Placental epithelial cell (primary cell): ENCODE data around the gene C9orf72. TPM values are rescaled to one million over a fixed set of nuclear protein-coding genes. Genes with fewer than 3 reads are reported as not detected.

ENCODE experiments used
- total RNA-seq: library from RNA; depleted of rRNA; stranded (reverse); fragments of >200 nt; gene quantifications from 2 replicates; pipeline ENCODE4 v1.2.3, GENCODE V29; 2012

The C9orf72 gene
- 9.4 and 10.2 TPM in 2 replicates for total RNA-seq

DNA sequence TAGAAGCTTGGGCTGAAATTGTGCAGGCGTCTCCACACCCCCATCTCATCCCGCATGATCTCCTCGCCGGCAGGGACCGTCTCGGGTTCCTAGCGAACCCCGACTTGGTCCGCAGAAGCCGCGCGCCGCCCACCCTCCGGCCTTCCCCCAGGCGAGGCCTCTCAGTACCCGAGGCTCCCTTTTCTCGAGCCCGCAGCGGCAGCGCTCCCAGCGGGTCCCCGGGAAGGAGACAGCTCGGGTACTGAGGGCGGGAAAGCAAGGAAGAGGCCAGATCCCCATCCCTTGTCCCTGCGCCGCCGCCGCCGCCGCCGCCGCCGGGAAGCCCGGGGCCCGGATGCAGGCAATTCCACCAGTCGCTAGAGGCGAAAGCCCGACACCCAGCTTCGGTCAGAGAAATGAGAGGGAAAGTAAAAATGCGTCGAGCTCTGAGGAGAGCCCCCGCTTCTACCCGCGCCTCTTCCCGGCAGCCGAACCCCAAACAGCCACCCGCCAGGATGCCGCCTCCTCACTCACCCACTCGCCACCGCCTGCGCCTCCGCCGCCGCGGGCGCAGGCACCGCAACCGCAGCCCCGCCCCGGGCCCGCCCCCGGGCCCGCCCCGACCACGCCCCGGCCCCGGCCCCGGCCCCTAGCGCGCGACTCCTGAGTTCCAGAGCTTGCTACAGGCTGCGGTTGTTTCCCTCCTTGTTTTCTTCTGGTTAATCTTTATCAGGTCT is at the start of gene C9orf72:
Gene C9orf72 (minus strand): TSS at position 564 of the 716 bp plus-strand sequence. CDS start 6,361 bp downstream, outside the sequence.

GRCh38 chr9:27529316-27530278 is 43.7 kb downstream of the C9orf72 start, which contains the start of gene MOB3B:
Gene MOB3B (minus strand): TSS chr9:27529814. CDS start chr9:27455550, 74,264 bp downstream.

DNA sequence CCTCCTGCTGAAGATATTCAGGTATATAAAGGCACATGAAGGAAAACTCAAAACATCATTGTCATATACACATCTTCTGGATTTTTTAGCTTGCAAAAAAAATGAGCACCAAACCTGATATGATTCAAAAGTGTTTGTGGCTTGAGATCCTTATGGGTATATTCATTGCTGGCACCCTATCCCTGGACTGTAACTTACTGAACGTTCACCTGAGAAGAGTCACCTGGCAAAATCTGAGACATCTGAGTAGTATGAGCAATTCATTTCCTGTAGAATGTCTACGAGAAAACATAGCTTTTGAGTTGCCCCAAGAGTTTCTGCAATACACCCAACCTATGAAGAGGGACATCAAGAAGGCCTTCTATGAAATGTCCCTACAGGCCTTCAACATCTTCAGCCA is 49.0 kb downstream of the C9orf72 start, which contains the start of gene IFNK:
Gene IFNK (plus strand): TSS at position 55 of the 400 bp plus-strand sequence. CDS start 47 bp downstream, at position 102.

Other genes starting within 250 kb of the C9orf72 start
- gene IFNK, start 49.2 kb downstream of the C9orf72 start, total RNA-seq, result not detected in 2 replicates
- gene MOB3B, start 43.7 kb downstream of the C9orf72 start, total RNA-seq, result 7.9 and 27.4 TPM in 2 replicates